Mesothelial cell of epicardium (in vitro differentiated cells): Measurements from ENCODE around the gene ARFGEF3. TPM values are rescaled to one million over a fixed set of nuclear protein-coding genes. Genes with fewer than 3 reads are reported as not detected.

Experiments
- DNase-seq, 2 experiments: peaks; one replicate each; pipeline ENCODE4 v3.0.0; 2021; ENCODE audit warnings: low spot score in 2 of 2; ENCODE audit not compliant: unreplicated experiment in 2 of 2
- H3K27ac Mint-ChIP-seq: 2 replicates; pipeline ENCODE4 v1.8.0; 2021; ENCODE audit warnings: mixed read lengths
- H3K27me3 Mint-ChIP-seq: 2 replicates; pipeline ENCODE4 v1.8.0; 2021; ENCODE audit warnings: low read depth, mixed read lengths
- H3K36me3 Mint-ChIP-seq: 2 replicates; pipeline ENCODE4 v1.8.0; 2021; ENCODE audit warnings: mixed read lengths
- H3K4me1 Mint-ChIP-seq: 2 replicates; pipeline ENCODE4 v1.8.0; 2021; ENCODE audit warnings: mixed read lengths
- H3K4me3 Mint-ChIP-seq: 2 replicates; pipeline ENCODE4 v1.8.0; 2021; ENCODE audit warnings: mild to moderate bottlenecking, moderate library complexity, mixed read lengths
- H3K9me3 Mint-ChIP-seq: 2 replicates; pipeline ENCODE4 v1.8.0; 2021; ENCODE audit warnings: mixed read lengths
- total RNA-seq: library from RNA; stranded (reverse); gene quantifications from 3 replicates; pipeline ENCODE4 v1.2.1, GENCODE V29; 2021
- TF ChIP-seq, protein P1 (sequence below): fragments of 200-600 bp; sonication (generic); IDR thresholded peaks from one replicate; pipeline ENCODE4 v1.5.0; 2021; ENCODE audit warnings: antibody characterized with exemption; ENCODE audit not compliant: unreplicated experiment

ARFGEF3 gene
- total RNA-seq, 1 donor from 2014 or later, result 6.1 TPM

DNA sequence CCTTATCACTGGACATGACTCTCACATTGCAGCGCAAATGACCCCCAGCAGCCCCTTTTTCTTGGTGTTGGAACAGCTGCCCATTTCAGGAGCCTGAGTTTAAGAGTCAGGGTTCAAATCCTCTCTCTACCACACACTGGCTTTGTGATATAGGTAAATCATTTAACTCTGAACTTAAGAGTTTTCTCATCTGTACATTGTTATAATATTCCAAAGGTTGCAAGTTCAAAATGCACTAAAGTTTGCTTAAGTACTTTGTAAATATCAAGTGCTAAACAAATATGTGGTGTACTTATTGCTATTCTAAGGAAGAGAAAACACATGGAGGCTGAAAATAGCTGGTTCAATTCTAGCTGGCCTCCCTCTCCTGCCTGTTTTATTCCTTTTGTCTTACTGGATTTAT is 95.9 kb downstream of the ARFGEF3 start:
- DNase-seq, result no peak
- Mint-ChIP-seq H3K9me3 (no peaks in the 10 kb centered on the region), H3K4me1 (no peaks in the 10 kb centered on the region), H3K27me3 (no peaks in the 10 kb centered on the region), H3K27ac (no peak overlapping the region), H3K36me3 (peaks cover 3% of the 10 kb centered on the region), H3K4me3 (no peak overlapping the region)
- TF ChIP-seq, protein P1, sequence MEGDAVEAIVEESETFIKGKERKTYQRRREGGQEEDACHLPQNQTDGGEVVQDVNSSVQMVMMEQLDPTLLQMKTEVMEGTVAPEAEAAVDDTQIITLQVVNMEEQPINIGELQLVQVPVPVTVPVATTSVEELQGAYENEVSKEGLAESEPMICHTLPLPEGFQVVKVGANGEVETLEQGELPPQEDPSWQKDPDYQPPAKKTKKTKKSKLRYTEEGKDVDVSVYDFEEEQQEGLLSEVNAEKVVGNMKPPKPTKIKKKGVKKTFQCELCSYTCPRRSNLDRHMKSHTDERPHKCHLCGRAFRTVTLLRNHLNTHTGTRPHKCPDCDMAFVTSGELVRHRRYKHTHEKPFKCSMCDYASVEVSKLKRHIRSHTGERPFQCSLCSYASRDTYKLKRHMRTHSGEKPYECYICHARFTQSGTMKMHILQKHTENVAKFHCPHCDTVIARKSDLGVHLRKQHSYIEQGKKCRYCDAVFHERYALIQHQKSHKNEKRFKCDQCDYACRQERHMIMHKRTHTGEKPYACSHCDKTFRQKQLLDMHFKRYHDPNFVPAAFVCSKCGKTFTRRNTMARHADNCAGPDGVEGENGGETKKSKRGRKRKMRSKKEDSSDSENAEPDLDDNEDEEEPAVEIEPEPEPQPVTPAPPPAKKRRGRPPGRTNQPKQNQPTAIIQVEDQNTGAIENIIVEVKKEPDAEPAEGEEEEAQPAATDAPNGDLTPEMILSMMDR, result no peak

DNA sequence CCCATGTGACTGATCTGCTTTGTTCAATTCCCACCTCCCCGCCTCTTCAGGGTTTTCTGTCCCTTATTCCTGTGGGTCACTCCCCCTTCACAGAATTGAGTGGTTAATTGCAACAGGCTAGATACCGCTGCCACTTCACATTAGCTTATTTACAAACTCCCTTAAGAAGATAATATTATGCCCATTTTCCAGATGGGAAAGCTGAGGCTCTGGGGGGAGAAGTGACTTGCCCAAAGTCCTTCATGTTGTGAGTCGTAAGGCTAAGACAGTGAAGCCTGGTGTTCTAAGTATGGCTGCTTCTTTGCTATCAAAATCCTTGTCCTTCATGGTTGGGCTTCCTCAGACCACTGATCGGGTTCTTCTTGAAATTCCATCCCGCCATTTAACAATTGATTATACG is 96.5 kb downstream of the ARFGEF3 start:
- Mint-ChIP-seq H3K4me3 (no peak overlapping the region), H3K27me3 (no peaks in the 10 kb centered on the region), H3K36me3 (peaks cover 3% of the 10 kb centered on the region), H3K4me1 (no peaks in the 10 kb centered on the region), H3K9me3 (no peaks in the 10 kb centered on the region), H3K27ac (no peak overlapping the region)
- TF ChIP-seq, protein P1, result no peak
- no peak for DNase-seq

DNA sequence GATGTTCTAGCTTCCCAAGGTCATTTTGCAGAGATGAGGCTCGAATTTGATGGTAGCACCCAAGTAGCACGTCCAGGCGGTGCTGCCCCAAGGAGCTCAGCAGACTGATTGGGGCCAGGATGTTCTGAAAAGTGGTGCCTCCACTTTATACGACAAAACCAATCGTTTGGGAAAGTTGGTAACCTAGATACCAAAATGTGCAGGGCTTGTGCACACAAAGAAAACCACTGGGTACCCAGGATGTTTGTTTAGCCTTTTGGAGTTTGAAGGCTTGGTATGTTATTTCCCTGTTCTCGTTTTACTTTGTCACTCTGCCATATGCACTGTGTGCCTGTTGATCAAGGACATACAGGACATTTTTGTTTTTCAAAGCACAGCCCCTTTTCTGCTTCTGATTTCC is 97.3 kb downstream of the ARFGEF3 start:
- no peaks in the 10 kb centered on the region for H3K27me3 Mint-ChIP-seq
- no peaks in the 10 kb centered on the region for H3K4me1 Mint-ChIP-seq
- no peaks in the 10 kb centered on the region for H3K9me3 Mint-ChIP-seq
- TF ChIP-seq, protein P1, result no peak
- DNase-seq, result no peak
- H3K4me3 Mint-ChIP-seq, result no peak overlapping the region
- peaks cover 3% of the 10 kb centered on the region for H3K36me3 Mint-ChIP-seq
- H3K27ac Mint-ChIP-seq, result no peak overlapping the region

GRCh38 chr6:138261116-138261780 is 99.5 kb downstream of the ARFGEF3 start:
- Mint-ChIP-seq H3K27me3 (no peaks in the 10 kb centered on the region), H3K4me3 (no peak overlapping the region), H3K27ac (peak overlapping the region; percentile 64), H3K4me1 (no peaks in the 10 kb centered on the region), H3K9me3 (no peaks in the 10 kb centered on the region), H3K36me3 (no peaks in the 10 kb centered on the region)
- no peak for DNase-seq
- TF ChIP-seq, protein P1, result no peak

GRCh38 chr6:138263963-138264362 is 102.2 kb downstream of the ARFGEF3 start:
- Mint-ChIP-seq H3K27me3 (no peaks in the 10 kb centered on the region), H3K4me1 (peaks cover 8% of the 10 kb centered on the region), H3K36me3 (no peaks in the 10 kb centered on the region), H3K9me3 (no peaks in the 10 kb centered on the region), H3K27ac (no peak overlapping the region), H3K4me3 (no peak overlapping the region)
- no peak for DNase-seq
- TF ChIP-seq, protein P1, result no peak
